K562 (cell line): ENCODE measurements around the gene KCNJ4. TPM values are rescaled to one million over a fixed set of nuclear protein-coding genes. Genes with fewer than 3 reads are reported as not detected.

Experiments used
- ATAC-seq: fragments of 200-7000 bp; cut with Tn5 transposase; 3 replicates; pipeline ENCODE4 v1.9.1; 2020; ENCODE audit warnings: moderate library complexity
- BruUV-seq: library from RNA; stranded (reverse); fragments of 400-500 nt; replicated peaks from 2 replicates; lab custom pipeline; 2021; lab: Mats Ljungman, UMichigan
- CTCF ChIA-PET: fragments of 300-600 bp; formaldehyde crosslinking; extraction: SDS; loops from one replicate; lab custom pipeline; 2021; ENCODE audit warnings: low intra/inter-chr PET ratio; lab: Yijun Ruan, JAX
- POLR2A ChIA-PET: fragments of 300-600, 350-650 bp; sonication (Branson Sonifier 250); formaldehyde crosslinking; extraction: SDS; loops from one replicate; lab custom pipeline; 2021; ENCODE audit warnings: antibody characterized with exemption, inconsistent platforms; lab: Yijun Ruan, JAX
- DNase-seq, 4 experiments: peaks; one replicate each; pipeline versions ENCODE4 v3.0.0 to v3.0.0-alpha.2; 2011 to 2018; ENCODE audit warnings: low spot score in 3 of 4, mixed read lengths in 3 of 4; ENCODE audit errors: extremely low read depth in 1 of 4
- FAIRE-seq: peaks from 2 replicates; lab custom pipeline; 2011; peaks lifted over from hg19 to GRCh38; lab: Jason Lieb, UNC
- H2AFZ ChIP-seq: 2 replicates; pipeline ENCODE4 v1.6.0; 2011; ENCODE audit warnings: low read depth, low read length, control low read depth, inconsistent platforms
- H3K27ac ChIP-seq: fragments of 200-600 bp; 3 replicates; pipeline ENCODE4 v1.8.0; 2011; ENCODE audit warnings: low read depth, mild to moderate bottlenecking, control low read depth, inconsistent platforms, low read length, moderate library complexity, mixed read lengths; ENCODE audit errors: extremely low read depth
- H3K27me3 ChIP-seq, 2 experiments: fragments of 300-600 bp in 1 of 2; 2 replicates in 1 of 2; 3 replicates in 1 of 2; pipeline versions ENCODE4 v1.6.0 to v1.8.0; 2011; ENCODE audit warnings: inconsistent platforms in 2 of 2, low read length in 2 of 2, mild to moderate bottlenecking in 1 of 2, mixed read lengths in 1 of 2, moderate library complexity in 1 of 2; ENCODE audit not compliant: control insufficient read depth in 2 of 2, insufficient read depth in 2 of 2
- H3K36me3 ChIP-seq: fragments of 300-600 bp; 3 replicates; pipeline ENCODE4 v1.8.0; 2011; ENCODE audit warnings: mild to moderate bottlenecking, low read length, inconsistent platforms; ENCODE audit not compliant: control insufficient read depth, insufficient read depth
- H3K4me1 ChIP-seq, 2 experiments: fragments of 200-600 bp in 1 of 2; replicated peaks in 1 of 2; 2 replicates in 1 of 2; 3 replicates in 1 of 2; pipeline versions ENCODE4 v1.5.1 to v1.8.0; 2011; ENCODE audit warnings: inconsistent platforms in 2 of 2, low read length in 2 of 2, mild to moderate bottlenecking in 1 of 2, mixed read lengths in 1 of 2, moderate library complexity in 1 of 2; ENCODE audit not compliant: control insufficient read depth in 2 of 2, insufficient read depth in 2 of 2
- H3K4me2 ChIP-seq: 2 replicates; pipeline ENCODE4 v1.6.1; 2011; ENCODE audit warnings: low read length, control low read depth, inconsistent platforms, mixed read lengths; ENCODE audit not compliant: insufficient read depth
- H3K4me3 ChIP-seq: fragments of 200-600 bp; sonication (generic), shearing (Covaris generic); 2 replicates; pipeline ENCODE4 v1.5.1; 2016; ENCODE audit warnings: control low read depth, inconsistent platforms
- H3K79me2 ChIP-seq: fragments of 200-600 bp; 3 replicates; pipeline ENCODE4 v1.8.0; 2011; ENCODE audit warnings: low read length, inconsistent platforms; ENCODE audit not compliant: control insufficient read depth, insufficient read depth
- H3K9ac ChIP-seq, 2 experiments: 2 replicates each; pipeline versions ENCODE4 v1.6.0 to v1.6.1; 2011; ENCODE audit warnings: low read depth in 2 of 2, low read length in 2 of 2, control low read depth in 1 of 2, inconsistent platforms in 1 of 2, mild to moderate bottlenecking in 1 of 2, mixed read lengths in 1 of 2; ENCODE audit not compliant: insufficient read depth in 1 of 2
- H3K9me1 ChIP-seq: one replicate; pipeline ENCODE4 v1.6.0; 2011; ENCODE audit warnings: inconsistent platforms, mild to moderate bottlenecking, low read length, moderate library complexity; ENCODE audit not compliant: control insufficient read depth, insufficient read depth
- H3K9me3 ChIP-seq: replicated peaks from 2 replicates; pipeline ENCODE4 v1.5.1; 2011; ENCODE audit warnings: low read depth, low read length, inconsistent platforms; ENCODE audit not compliant: control insufficient read depth, insufficient read depth
- H4K20me1 ChIP-seq: replicated peaks from 2 replicates; pipeline ENCODE4 v1.6.1; 2011; ENCODE audit warnings: low read length, inconsistent platforms, mixed read lengths; ENCODE audit not compliant: control insufficient read depth, insufficient read depth
- CBX3 ChIP-seq, 2 experiments: IDR thresholded peaks; 1 replicate in 1 of 2; 2 replicates in 1 of 2; pipeline ENCODE4 v1.6.1; 2012; ENCODE audit warnings: inconsistent platforms in 2 of 2, low read length in 2 of 2, borderline replicate concordance in 1 of 2, control low read depth in 1 of 2
- CCAR2 ChIP-seq: fragments of 200-400 bp; formaldehyde crosslinking; IDR thresholded peaks from 2 replicates; pipeline ENCODE4 v1.6.1; 2017; ENCODE audit warnings: mild to moderate bottlenecking, low read depth, low read length
- COPS2 ChIP-seq: fragments of 450-650 bp; conservative IDR thresholded peaks from 2 replicates; pipeline ENCODE4 v1.6.1; 2016; ENCODE audit warnings: mild to moderate bottlenecking, moderate library complexity
- KAT8 ChIP-seq: fragments of 450-650 bp; IDR thresholded peaks from 2 replicates; pipeline ENCODE4 v1.6.1; 2016; ENCODE audit warnings: low read depth, mild to moderate bottlenecking
- L3MBTL2 ChIP-seq: fragments of 450-650 bp; IDR thresholded peaks from 2 replicates; pipeline ENCODE4 v1.6.1; 2016; ENCODE audit warnings: mild to moderate bottlenecking, moderate library complexity
- MYBL2 ChIP-seq, 2 experiments: fragments of 450-650 bp in 1 of 2; sonication (generic) in 1 of 2; formaldehyde crosslinking in 1 of 2; IDR thresholded peaks; 2 replicates each; pipeline versions ENCODE4 v1.6.1 to v1.8.1; 2017 to 2022; ENCODE audit warnings: borderline replicate concordance in 1 of 2, inconsistent platforms in 1 of 2, low read depth in 1 of 2, mild to moderate bottlenecking in 1 of 2, missing genetic modification reagents in 1 of 2, moderate library complexity in 1 of 2
- NUFIP1 ChIP-seq: fragments of 450-650 bp; IDR thresholded peaks from 2 replicates; pipeline ENCODE4 v1.6.1; 2018; ENCODE audit not compliant: partially characterized antibody
- TEAD1 ChIP-seq, 2 experiments: fragments of 450-650 bp in 1 of 2; sonication (generic) in 1 of 2; formaldehyde crosslinking; IDR thresholded peaks; 2 replicates each; pipeline versions ENCODE4 v1.4.0 to v1.8.0; 2020 to 2022; ENCODE audit warnings: mild to moderate bottlenecking in 2 of 2, missing genetic modification reagents in 1 of 2
- ZBTB7A ChIP-seq: IDR thresholded peaks from 2 replicates; pipeline ENCODE4 v1.6.1; 2011; ENCODE audit warnings: low read depth, mild to moderate bottlenecking, low read length, moderate library complexity, borderline replicate concordance; ENCODE audit not compliant: control insufficient read depth
- ZNF165 ChIP-seq: fragments of 250-450 bp; sonication (Bioruptor Pico); IDR thresholded peaks from 2 replicates; pipeline ENCODE4 v1.4.0; 2020; ENCODE audit warnings: borderline replicate concordance
- WGBS: fragments of 100-300 bp; shearing (Covaris generic); methylation state at CpG from one replicate; pipeline ENCODE4 v1.1.6; 2016; ENCODE audit warnings: low coverage, mixed read lengths; ENCODE audit not compliant: insufficient coverage; ENCODE audit errors: missing lambda C conversion rate; 5-methylcytosine and 5-hydroxymethylcytosine counted together
- in situ Hi-C: fragments of 300-500 bp; cut with MboI; formaldehyde crosslinking; loops from 4 replicates; pipeline ENCODE4 v1.15.0; 2018; ENCODE audit warnings: inconsistent platforms, mixed read lengths
- intact Hi-C: fragments of 100-400 bp; cut with micrococcal nuclease; formaldehyde crosslinking; loops from 2 replicates; pipeline ENCODE4 v1.14.2; 2022
- polyA plus RNA-seq, 8 experiments: library from polyadenylated mRNA; depleted of rRNA in 4 of 8; stranded (reverse) in 5 of 8; unstranded in 3 of 8; fragments of >200 nt; fragmentation: Nextera tagmentation in 2 of 8; fragmentation: Illumina TruSeq in 1 of 8; extraction: Ambion mirVana in 2 of 8; extraction: Trizol in 1 of 8; gene quantifications; 2 replicates each; pipeline versions ENCODE4 v1.2.1 to v1.2.3, GENCODE V29; 2011 to 2014; ENCODE audit warnings: inconsistent platforms in 1 of 8, missing spikeins in 1 of 8
- total RNA-seq, 7 experiments: library from RNA; depleted of rRNA in 6 of 7; stranded (reverse); fragments of >200 nt in 6 of 7; fragmentation: Illumina TruSeq in 2 of 7; extraction: Trizol in 2 of 7; gene quantifications; 2 replicates each; pipeline versions ENCODE4 v1.2.1 to v1.2.3, GENCODE V29; 2011 to 2021; ENCODE audit warnings: low replicate concordance in 1 of 7
- TF ChIP-seq, protein P1 (sequence below): IDR thresholded peaks from 2 replicates; pipeline ENCODE4 v1.6.1; 2016; ENCODE audit warnings: missing genetic modification characterization, missing compliant biosample characterization
- TF ChIP-seq, protein P2 (sequence below): fragments of 450-650 bp; formaldehyde crosslinking; conservative IDR thresholded peaks from 2 replicates; pipeline ENCODE4 v1.4.0; 2022; ENCODE audit warnings: mild to moderate bottlenecking, missing genetic modification characterization

KCNJ4 gene
- total and polyA plus RNA-seq, 9 of the 15 experiments (the other 6 are each of a cell fraction or from before 2014, with no cell fraction given): 0.07 to 0.55 (median 0.09) TPM; not detected in 4

DNA sequence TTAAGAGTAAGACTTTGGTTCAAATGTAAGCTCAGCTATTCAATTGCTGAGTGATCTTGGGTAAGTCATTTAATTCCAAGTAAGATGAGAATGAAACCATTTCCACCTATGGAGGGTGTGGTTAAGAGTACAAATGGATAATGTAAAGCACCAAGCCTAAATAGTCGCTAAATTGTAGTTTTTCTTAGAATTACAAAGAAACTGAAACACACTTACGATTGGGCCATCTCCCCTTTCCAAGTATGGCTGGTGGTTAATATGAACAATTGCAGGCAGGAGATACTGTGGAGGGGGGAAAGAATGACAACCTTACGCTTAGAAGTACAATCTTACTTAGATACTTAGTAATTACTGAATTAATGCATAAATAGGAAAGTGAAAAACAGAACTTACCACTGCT lies 42.9 kb upstream of the KCNJ4 start:
- Histone ChIP-seq H3K27me3 (no peaks in the 10 kb centered on the region), H3K27ac (no peak overlapping the region), H3K79me2 (peaks cover 61% of the 10 kb centered on the region), H3K9ac (no peak overlapping the region), H4K20me1 (no peaks in the 10 kb centered on the region; the same call in 1 of the 2 replicates), H2AFZ (no peak overlapping the region), H3K4me2 (no peak overlapping the region), H3K36me3 (peaks cover 94% of the 10 kb centered on the region), H3K4me1 (peaks cover 0 to 8% of the 10 kb centered on the region in 2 experiments; a peak in 3 of 5 replicates), H3K9me1 (no peaks in the 10 kb centered on the region), H3K4me3 (no peak overlapping the region), H3K9me3 (no peaks in the 10 kb centered on the region)
- in situ Hi-C loops: loop anchor here (5.0 kb wide), 1 partner anchor 69 kb away; no protein-coding TSS in a partner anchor
- POLR2A ChIA-PET: interaction anchor here (1.0 to 1.6 kb wide), 4 partner anchors 8 to 13 kb away, joined by 3 to 10 read pairs (median 5); no protein-coding TSS in a partner anchor
- 79% methylated on average over 3 of the region's 3 CpGs for WGBS
- DNase-seq: no peak
- intact Hi-C loops: no loop called here
- CTCF ChIA-PET: no interaction called here
- TF ChIP-seq, protein P1, sequence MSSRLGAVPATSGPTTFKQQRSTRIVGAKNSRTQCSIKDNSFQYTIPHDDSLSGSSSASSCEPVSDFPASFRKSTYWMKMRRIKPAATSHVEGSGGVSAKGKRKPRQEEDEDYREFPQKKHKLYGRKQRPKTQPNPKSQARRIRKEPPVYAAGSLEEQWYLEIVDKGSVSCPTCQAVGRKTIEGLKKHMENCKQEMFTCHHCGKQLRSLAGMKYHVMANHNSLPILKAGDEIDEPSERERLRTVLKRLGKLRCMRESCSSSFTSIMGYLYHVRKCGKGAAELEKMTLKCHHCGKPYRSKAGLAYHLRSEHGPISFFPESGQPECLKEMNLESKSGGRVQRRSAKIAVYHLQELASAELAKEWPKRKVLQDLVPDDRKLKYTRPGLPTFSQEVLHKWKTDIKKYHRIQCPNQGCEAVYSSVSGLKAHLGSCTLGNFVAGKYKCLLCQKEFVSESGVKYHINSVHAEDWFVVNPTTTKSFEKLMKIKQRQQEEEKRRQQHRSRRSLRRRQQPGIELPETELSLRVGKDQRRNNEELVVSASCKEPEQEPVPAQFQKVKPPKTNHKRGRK (tag): no peak
- no peak for TF ChIP-seq MYBL2 (IDR thresholded peaks at IDR 0.05; ENCODE audit: low read depth)
- TF ChIP-seq MYBL2 (CRISPR knock-in tag; IDR thresholded peaks at IDR 0.05; ENCODE audit: borderline replicate concordance): no peak
- TF ChIP-seq, protein P2, sequence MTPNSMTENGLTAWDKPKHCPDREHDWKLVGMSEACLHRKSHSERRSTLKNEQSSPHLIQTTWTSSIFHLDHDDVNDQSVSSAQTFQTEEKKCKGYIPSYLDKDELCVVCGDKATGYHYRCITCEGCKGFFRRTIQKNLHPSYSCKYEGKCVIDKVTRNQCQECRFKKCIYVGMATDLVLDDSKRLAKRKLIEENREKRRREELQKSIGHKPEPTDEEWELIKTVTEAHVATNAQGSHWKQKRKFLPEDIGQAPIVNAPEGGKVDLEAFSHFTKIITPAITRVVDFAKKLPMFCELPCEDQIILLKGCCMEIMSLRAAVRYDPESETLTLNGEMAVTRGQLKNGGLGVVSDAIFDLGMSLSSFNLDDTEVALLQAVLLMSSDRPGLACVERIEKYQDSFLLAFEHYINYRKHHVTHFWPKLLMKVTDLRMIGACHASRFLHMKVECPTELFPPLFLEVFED (CRISPR knock-in tag): no peak
- no peak for TF ChIP-seq NUFIP1
- TF ChIP-seq KAT8: no peak
- no peak for TF ChIP-seq L3MBTL2
- TF ChIP-seq CCAR2: no peak
- no peak for TF ChIP-seq ZBTB7A
- no peak for TF ChIP-seq TEAD1 (CRISPR knock-in tag; IDR thresholded peaks at IDR 0.05)
- TF ChIP-seq CBX3 (IDR thresholded peaks at IDR 0.05; ENCODE audit: borderline replicate concordance in 1 of 2, low read length in 2 of 2): no peak
- no peak for TF ChIP-seq COPS2
- no peak for TF ChIP-seq ZNF165 (CRISPR knock-in tag)
- no peak for FAIRE-seq
- no TSS peak for BruUV-seq
- no peak for ATAC-seq
